ENCODE results near the gene GRHPR.

DNA sequence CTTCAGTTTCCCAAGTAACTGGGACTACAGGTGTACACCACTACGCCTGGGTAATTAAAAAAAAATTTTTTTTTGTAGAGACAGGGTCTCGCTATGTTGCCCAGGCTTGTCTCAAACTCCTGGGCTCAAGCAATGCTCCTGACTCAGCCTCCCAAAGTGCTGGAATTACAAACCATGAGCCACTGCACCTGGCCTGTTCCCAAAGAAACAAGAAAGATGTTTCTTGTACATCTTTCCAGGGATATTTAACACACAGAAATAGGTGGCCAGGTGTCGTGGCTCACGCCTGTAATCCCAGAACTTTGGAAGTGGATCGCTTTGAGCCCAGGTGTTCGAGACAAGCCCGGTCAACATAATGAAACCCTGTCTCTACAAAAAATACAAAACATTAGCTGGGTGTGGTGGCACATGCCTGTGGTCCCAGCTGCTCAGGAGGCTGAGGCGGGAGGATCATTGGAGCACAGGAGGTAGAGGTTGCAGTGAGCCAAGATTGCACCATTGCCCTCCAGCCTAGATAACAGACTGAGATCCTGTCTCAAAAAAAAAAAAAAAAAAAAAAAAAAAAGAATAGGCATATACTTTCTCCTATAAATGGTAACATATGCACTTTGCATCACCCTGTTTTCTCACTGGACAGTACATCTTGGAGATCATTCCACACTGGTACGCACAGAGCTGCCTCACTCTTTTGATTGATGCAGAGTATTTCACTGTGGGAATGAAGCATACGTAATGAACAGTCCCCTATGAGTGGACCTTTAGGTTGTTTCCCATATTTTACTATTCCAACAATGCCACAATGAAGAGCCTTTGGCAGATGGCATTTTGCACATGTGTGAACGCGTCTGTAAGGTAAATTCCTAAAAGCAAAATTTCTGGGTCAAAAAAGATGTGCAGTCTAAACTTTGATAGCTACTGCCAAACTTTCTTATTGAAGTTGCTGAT, 2.0 kb upstream of the GRHPR start:
- TF ChIP-seq ARNT (IDR thresholded peaks at IDR 0.05): no peak
- no peak for TF ChIP-seq SUZ12 (IDR thresholded peaks at IDR 0.05)
- TF ChIP-seq FOXM1 (IDR thresholded peaks at IDR 0.05; ENCODE audit: borderline replicate concordance): no peak
- no peak for TF ChIP-seq TARDBP (IDR thresholded peaks at IDR 0.05)
- TF ChIP-seq PKNOX1 (IDR thresholded peaks at IDR 0.05): no peak
- TF ChIP-seq NFRKB (IDR thresholded peaks at IDR 0.05): no peak
- TF ChIP-seq FOXK2 (IDR thresholded peaks at IDR 0.05): no peak
- TF ChIP-seq BHLHE40 (IDR thresholded peaks at IDR 0.05; ENCODE audit: borderline replicate concordance): no peak
- no peak for TF ChIP-seq ELF4 (IDR thresholded peaks at IDR 0.05)
- TF ChIP-seq FOXA1 (IDR thresholded peaks at IDR 0.05): no peak
- no peak for TF ChIP-seq SP1 (IDR thresholded peaks at IDR 0.05)
- TF ChIP-seq HDGF (IDR thresholded peaks at IDR 0.05; ENCODE audit: borderline replicate concordance): no peak
- TF ChIP-seq CTBP1 (IDR thresholded peaks at IDR 0.05; ENCODE audit: borderline replicate concordance): no peak
- no peak for TF ChIP-seq LEF1 (IDR thresholded peaks at IDR 0.05; ENCODE audit: borderline replicate concordance)

Data from HEK293T (cell line).